ENCODE results near the gene KIF20B. TPM values are rescaled to one million over a fixed set of nuclear protein-coding genes. Genes with fewer than 3 reads are reported as not detected.

KIF20B gene
- total and polyA plus RNA-seq, 2 of the 8 experiments (the other 6 are each of a cell fraction or from before 2014, with no cell fraction given), result 4.5 to 72.0 TPM

- TF ChIP-seq EP300 (IDR thresholded peaks at IDR 0.05; ENCODE audit: borderline replicate concordance in 1 of 2, low read depth in 2 of 2, low read length in 2 of 2), result no peak
- no peak for TF ChIP-seq ATF3 (IDR thresholded peaks at IDR 0.05; ENCODE audit: insufficient read depth, low read depth, low read length)
- no peak for TF ChIP-seq SIX5 (IDR thresholded peaks at IDR 0.05; ENCODE audit: low read depth, low read length)
- no peak for TF ChIP-seq E2F6 (IDR thresholded peaks at IDR 0.05)
Observed at GRCh38 chr10:89789188-89789877, 87.9 kb downstream of the KIF20B start (continued).
